ENCODE results near the gene C2CD4D.

C2CD4D gene

GRCh38 chr1:151819227-151819835, 20.3 kb downstream of the C2CD4D start:
- no peak overlapping the region for H3K4me3 ChIP-seq (ENCODE audit: control insufficient read depth in 1 of 7, extremely low read depth in 1 of 7, insufficient read depth in 4 of 7, low read depth in 2 of 7, low read length in 6 of 7)
- no peaks in the 10 kb centered on the region for H3K9me3 ChIP-seq (ENCODE audit: control extremely low read depth in 1 of 5, control insufficient read depth in 4 of 5, insufficient read depth in 2 of 5, low read depth in 1 of 5, low read length in 4 of 5)
- H3K27me3 ChIP-seq (replicated peaks in 2 of 5; ENCODE audit: control insufficient read depth in 4 of 5, insufficient read depth in 5 of 5, low read length in 4 of 5): no peaks in the 10 kb centered on the region
- H3K4me1 ChIP-seq (ENCODE audit: control extremely low read depth in 1 of 4, control insufficient read depth in 4 of 4, insufficient read depth in 4 of 4, low read length in 3 of 4): peaks cover 8 to 54% (median 50%) of the 10 kb centered on the region in 4 experiments
- no peaks in the 10 kb centered on the region for H3K36me3 ChIP-seq (ENCODE audit: control insufficient read depth in 4 of 4, insufficient read depth in 4 of 4, low read length in 3 of 4)
- no peak for DNase-seq
- H3K27ac ChIP-seq (ENCODE audit: insufficient read depth in 1 of 2, low read depth in 1 of 2, low read length in 2 of 2, poor library complexity in 1 of 2, severe bottlenecking in 2 of 2): no peak overlapping the region
- CTCF ChIA-PET: interaction anchor here (1.1 to 1.3 kb wide), 2 partner anchors 8 to 11 kb away, joined by 4 to 5 read pairs; no protein-coding TSS in a partner anchor
- WGBS (ENCODE audit: insufficient coverage): 95% methylated on average over 10 of the region's 12 CpGs
- POLR2A ChIA-PET: interaction anchor here (1.5 kb wide), 1 partner anchor 13 kb away, joined by 4 read pairs; no protein-coding TSS in a partner anchor

GRCh38 chr1:151817353-151817730, 22.3 kb downstream of the C2CD4D start:
- CTCF ChIA-PET: interaction anchor here (0.6 to 3.0 kb wide), 4 partner anchors 14 to 288 kb away, joined by 3 to 8 read pairs (median 3); no protein-coding TSS in a partner anchor

GRCh38 chr1:151816548-151817352, 22.9 kb downstream of the C2CD4D start:
- H3K4me3 ChIP-seq (ENCODE audit: control insufficient read depth in 1 of 7, extremely low read depth in 1 of 7, insufficient read depth in 4 of 7, low read depth in 2 of 7, low read length in 6 of 7): no peak overlapping the region
- H3K27me3 ChIP-seq (replicated peaks in 2 of 5; ENCODE audit: control insufficient read depth in 4 of 5, insufficient read depth in 5 of 5, low read length in 4 of 5): no peaks in the 10 kb centered on the region
- 96% methylated on average over 18 of the region's 26 CpGs for WGBS (ENCODE audit: insufficient coverage)
- H3K9me3 ChIP-seq (ENCODE audit: control extremely low read depth in 1 of 5, control insufficient read depth in 4 of 5, insufficient read depth in 2 of 5, low read depth in 1 of 5, low read length in 4 of 5): no peaks in the 10 kb centered on the region
- ChIA-PET POLR2A (interaction anchor here (0.7 to 0.8 kb wide), 2 partner anchors 26 to 54 kb away, joined by 3 read pairs; partner anchors contain the start of gene MRPL9), CTCF (interaction anchor here (0.6 to 3.0 kb wide), 6 partner anchors 14 to 289 kb away, joined by 3 to 8 read pairs (median 3); partner anchors contain the start of gene C2CD4D)
- no peak overlapping the region for H3K27ac ChIP-seq (ENCODE audit: insufficient read depth in 1 of 2, low read depth in 1 of 2, low read length in 2 of 2, poor library complexity in 1 of 2, severe bottlenecking in 2 of 2)
- no peaks in the 10 kb centered on the region for H3K36me3 ChIP-seq (ENCODE audit: control insufficient read depth in 4 of 4, insufficient read depth in 4 of 4, low read length in 3 of 4)
- peak in 1 of 3 donors; percentile 28 for DNase-seq
- H3K4me1 ChIP-seq (ENCODE audit: control extremely low read depth in 1 of 4, control insufficient read depth in 4 of 4, insufficient read depth in 4 of 4, low read length in 3 of 4): peaks cover 8 to 51% (median 47%) of the 10 kb centered on the region in 4 experiments

More at GRCh38 chr1:151817353-151817730, 22.3 kb downstream of the C2CD4D start:
- Histone ChIP-seq H3K9me3 (ENCODE audit: control extremely low read depth in 1 of 5, control insufficient read depth in 4 of 5, insufficient read depth in 2 of 5, low read depth in 1 of 5, low read length in 4 of 5) (no peaks in the 10 kb centered on the region), H3K36me3 (ENCODE audit: control insufficient read depth in 4 of 4, insufficient read depth in 4 of 4, low read length in 3 of 4) (no peaks in the 10 kb centered on the region), H3K4me3 (ENCODE audit: control insufficient read depth in 1 of 7, extremely low read depth in 1 of 7, insufficient read depth in 4 of 7, low read depth in 2 of 7, low read length in 6 of 7) (no peak overlapping the region), H3K4me1 (ENCODE audit: control extremely low read depth in 1 of 4, control insufficient read depth in 4 of 4, insufficient read depth in 4 of 4, low read length in 3 of 4) (peaks cover 8 to 51% (median 49%) of the 10 kb centered on the region in 4 experiments), H3K27me3 (replicated peaks in 2 of 5; ENCODE audit: control insufficient read depth in 4 of 5, insufficient read depth in 5 of 5, low read length in 4 of 5) (no peaks in the 10 kb centered on the region), H3K27ac (ENCODE audit: insufficient read depth in 1 of 2, low read depth in 1 of 2, low read length in 2 of 2, poor library complexity in 1 of 2, severe bottlenecking in 2 of 2) (no peak overlapping the region)
- peak in 2 of 3 donors; percentile 53 to 64 for DNase-seq
- POLR2A ChIA-PET: interaction anchor here (0.7 kb wide), 1 partner anchor 54 kb away, joined by 3 read pairs; the partner anchor contains the start of gene MRPL9
- WGBS (ENCODE audit: insufficient coverage): 64% methylated on average over 6 of the region's 7 CpGs

- CTCF ChIA-PET: interaction anchor here (1.4 to 3.0 kb wide), 4 partner anchors 13 to 81 kb away, joined by 3 to 8 read pairs (median 4); no protein-coding TSS in a partner anchor
- Histone ChIP-seq H3K4me3 (ENCODE audit: control insufficient read depth in 1 of 7, extremely low read depth in 1 of 7, insufficient read depth in 4 of 7, low read depth in 2 of 7, low read length in 6 of 7) (peak overlapping the region in 1 of 7 experiments; percentile 31), H3K9me3 (ENCODE audit: control extremely low read depth in 1 of 5, control insufficient read depth in 4 of 5, insufficient read depth in 2 of 5, low read depth in 1 of 5, low read length in 4 of 5) (no peaks in the 10 kb centered on the region), H3K36me3 (ENCODE audit: control insufficient read depth in 4 of 4, insufficient read depth in 4 of 4, low read length in 3 of 4) (no peaks in the 10 kb centered on the region), H3K27me3 (replicated peaks in 2 of 5; ENCODE audit: control insufficient read depth in 4 of 5, insufficient read depth in 5 of 5, low read length in 4 of 5) (no peaks in the 10 kb centered on the region), H3K27ac (ENCODE audit: insufficient read depth in 1 of 2, low read depth in 1 of 2, low read length in 2 of 2, poor library complexity in 1 of 2, severe bottlenecking in 2 of 2) (no peak overlapping the region), H3K4me1 (ENCODE audit: control extremely low read depth in 1 of 4, control insufficient read depth in 4 of 4, insufficient read depth in 4 of 4, low read length in 3 of 4) (peaks cover 7 to 43% (median 41%) of the 10 kb centered on the region in 4 experiments)
- POLR2A ChIA-PET: interaction anchor here (0.8 kb wide), 1 partner anchor 25 kb away, joined by 3 read pairs; no protein-coding TSS in a partner anchor
- 0% methylated on average over 3 of the region's 12 CpGs for WGBS (ENCODE audit: insufficient coverage)
- DNase-seq: peak in 2 of 3 donors; percentile 56 to 61
Measured at GRCh38 chr1:151815716-151816327, 23.8 kb downstream of the C2CD4D start.

GRCh38 chr1:151814971-151815545, 24.6 kb downstream of the C2CD4D start:
- DNase-seq: no peak
- 94% methylated on average over 8 of the region's 8 CpGs for WGBS (ENCODE audit: insufficient coverage)
- H3K27ac ChIP-seq (ENCODE audit: insufficient read depth in 1 of 2, low read depth in 1 of 2, low read length in 2 of 2, poor library complexity in 1 of 2, severe bottlenecking in 2 of 2): no peak overlapping the region
- H3K9me3 ChIP-seq (ENCODE audit: control extremely low read depth in 1 of 5, control insufficient read depth in 4 of 5, insufficient read depth in 2 of 5, low read depth in 1 of 5, low read length in 4 of 5): no peaks in the 10 kb centered on the region
- peaks cover 3 to 36% (median 33%) of the 10 kb centered on the region in 4 experiments for H3K4me1 ChIP-seq (ENCODE audit: control extremely low read depth in 1 of 4, control insufficient read depth in 4 of 4, insufficient read depth in 4 of 4, low read length in 3 of 4)
- no peaks in the 10 kb centered on the region for H3K27me3 ChIP-seq (replicated peaks in 2 of 5; ENCODE audit: control insufficient read depth in 4 of 5, insufficient read depth in 5 of 5, low read length in 4 of 5)
- ChIA-PET POLR2A (no interaction called here), CTCF (interaction anchor here (1.4 to 3.0 kb wide), 2 partner anchors 12 to 16 kb away, joined by 3 to 8 read pairs; no protein-coding TSS in a partner anchor)
- H3K4me3 ChIP-seq (ENCODE audit: control insufficient read depth in 1 of 7, extremely low read depth in 1 of 7, insufficient read depth in 4 of 7, low read depth in 2 of 7, low read length in 6 of 7): no peak overlapping the region
- H3K36me3 ChIP-seq (ENCODE audit: control insufficient read depth in 4 of 4, insufficient read depth in 4 of 4, low read length in 3 of 4): no peaks in the 10 kb centered on the region

GRCh38 chr1:151814426-151814825, 25.2 kb downstream of the C2CD4D start:
- ChIA-PET POLR2A (no interaction called here), CTCF (interaction anchor here (1.4 kb wide), 1 partner anchor 16 kb away, joined by 3 read pairs; no protein-coding TSS in a partner anchor)
- Histone ChIP-seq H3K27ac (ENCODE audit: insufficient read depth in 1 of 2, low read depth in 1 of 2, low read length in 2 of 2, poor library complexity in 1 of 2, severe bottlenecking in 2 of 2) (no peak overlapping the region), H3K9me3 (ENCODE audit: control extremely low read depth in 1 of 5, control insufficient read depth in 4 of 5, insufficient read depth in 2 of 5, low read depth in 1 of 5, low read length in 4 of 5) (no peaks in the 10 kb centered on the region), H3K4me3 (ENCODE audit: control insufficient read depth in 1 of 7, extremely low read depth in 1 of 7, insufficient read depth in 4 of 7, low read depth in 2 of 7, low read length in 6 of 7) (no peak overlapping the region), H3K27me3 (replicated peaks in 2 of 5; ENCODE audit: control insufficient read depth in 4 of 5, insufficient read depth in 5 of 5, low read length in 4 of 5) (no peaks in the 10 kb centered on the region), H3K36me3 (ENCODE audit: control insufficient read depth in 4 of 4, insufficient read depth in 4 of 4, low read length in 3 of 4) (no peaks in the 10 kb centered on the region), H3K4me1 (ENCODE audit: control extremely low read depth in 1 of 4, control insufficient read depth in 4 of 4, insufficient read depth in 4 of 4, low read length in 3 of 4) (peaks cover 3 to 32% (median 29%) of the 10 kb centered on the region in 4 experiments)
- 97% methylated on average over 15 of the region's 15 CpGs for WGBS (ENCODE audit: insufficient coverage)
- DNase-seq: no peak

Data from common myeloid progenitor, CD34-positive (primary cell).